Measurements from ENCODE around the gene TST. TPM values are rescaled to one million over a fixed set of nuclear protein-coding genes. Genes with fewer than 3 reads are reported as not detected.

TST gene
- total RNA-seq, 1 experiment from 2014 or later, result 16.2 TPM

DNA sequence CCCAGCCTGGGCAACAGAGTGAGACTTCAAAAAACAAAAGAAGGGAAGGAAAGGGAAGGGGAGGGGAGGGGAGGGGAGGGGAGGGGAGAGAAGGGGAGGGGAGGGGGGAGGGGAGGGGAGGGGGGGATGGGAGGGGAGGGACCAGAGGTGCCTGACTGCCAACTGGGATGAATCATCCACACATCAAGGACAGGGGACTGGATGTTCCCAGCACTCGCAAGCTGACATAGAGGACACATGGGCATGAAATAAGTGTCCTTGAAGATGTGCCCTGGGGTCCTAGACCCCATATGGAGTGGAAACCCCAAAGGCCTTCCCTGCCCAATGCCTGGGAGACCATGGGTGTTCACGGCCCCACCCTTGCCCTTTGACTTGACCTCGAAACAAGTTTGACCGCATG is 19.8 kb downstream of the TST start:
- DNase-seq (ENCODE audit: unreplicated experiment), result peak; percentile 60
- H3K9me3 Mint-ChIP-seq (ENCODE audit: unreplicated experiment), result no peaks in the 10 kb centered on the region
- ChIA-PET CTCF (interaction anchor here (0.5 to 1.8 kb wide), 5 partner anchors 20 to 157 kb away, joined by 3 to 6 read pairs (median 4); partner anchors contain the start of gene TST), POLR2A (no interaction called here)
- H3K4me1 Mint-ChIP-seq (ENCODE audit: insufficient read depth, unreplicated experiment), result peaks cover 12% of the 10 kb centered on the region
- H3K27me3 Mint-ChIP-seq (ENCODE audit: insufficient read depth, unreplicated experiment), result no peaks in the 10 kb centered on the region
- no peak overlapping the region for H3K4me3 Mint-ChIP-seq (ENCODE audit: unreplicated experiment)
- peak overlapping the region; percentile 79 for H3K27ac Mint-ChIP-seq (ENCODE audit: low read depth, unreplicated experiment)
- H3K36me3 Mint-ChIP-seq (ENCODE audit: insufficient read depth, unreplicated experiment), result no peaks in the 10 kb centered on the region
- intact Hi-C loops (cut with micrococcal nuclease), result no loop called here
- TF ChIP-seq, protein P1, sequence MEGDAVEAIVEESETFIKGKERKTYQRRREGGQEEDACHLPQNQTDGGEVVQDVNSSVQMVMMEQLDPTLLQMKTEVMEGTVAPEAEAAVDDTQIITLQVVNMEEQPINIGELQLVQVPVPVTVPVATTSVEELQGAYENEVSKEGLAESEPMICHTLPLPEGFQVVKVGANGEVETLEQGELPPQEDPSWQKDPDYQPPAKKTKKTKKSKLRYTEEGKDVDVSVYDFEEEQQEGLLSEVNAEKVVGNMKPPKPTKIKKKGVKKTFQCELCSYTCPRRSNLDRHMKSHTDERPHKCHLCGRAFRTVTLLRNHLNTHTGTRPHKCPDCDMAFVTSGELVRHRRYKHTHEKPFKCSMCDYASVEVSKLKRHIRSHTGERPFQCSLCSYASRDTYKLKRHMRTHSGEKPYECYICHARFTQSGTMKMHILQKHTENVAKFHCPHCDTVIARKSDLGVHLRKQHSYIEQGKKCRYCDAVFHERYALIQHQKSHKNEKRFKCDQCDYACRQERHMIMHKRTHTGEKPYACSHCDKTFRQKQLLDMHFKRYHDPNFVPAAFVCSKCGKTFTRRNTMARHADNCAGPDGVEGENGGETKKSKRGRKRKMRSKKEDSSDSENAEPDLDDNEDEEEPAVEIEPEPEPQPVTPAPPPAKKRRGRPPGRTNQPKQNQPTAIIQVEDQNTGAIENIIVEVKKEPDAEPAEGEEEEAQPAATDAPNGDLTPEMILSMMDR (IDR thresholded peaks at IDR 0.05; ENCODE audit: unreplicated experiment), result no peak
- BruUV-seq (replicated peaks), result no TSS peak

GRCh38 chr22:36998620-36999351 is 20.5 kb downstream of the TST start:
- Mint-ChIP-seq H3K4me1 (ENCODE audit: insufficient read depth, unreplicated experiment) (peaks cover 12% of the 10 kb centered on the region), H3K27ac (ENCODE audit: low read depth, unreplicated experiment) (peak overlapping the region; percentile 79), H3K4me3 (ENCODE audit: unreplicated experiment) (no peak overlapping the region), H3K36me3 (ENCODE audit: insufficient read depth, unreplicated experiment) (no peaks in the 10 kb centered on the region), H3K27me3 (ENCODE audit: insufficient read depth, unreplicated experiment) (no peaks in the 10 kb centered on the region), H3K9me3 (ENCODE audit: unreplicated experiment) (no peaks in the 10 kb centered on the region)
- CTCF ChIA-PET, result interaction anchor here (0.7 to 1.8 kb wide), 7 partner anchors 11 to 447 kb away, joined by 3 to 6 read pairs (median 4); no protein-coding TSS in a partner anchor
- BruUV-seq (replicated peaks), result no TSS peak
- TF ChIP-seq, protein P1 (IDR thresholded peaks at IDR 0.05; ENCODE audit: unreplicated experiment), result peak; percentile 6
- peak; percentile 78 for DNase-seq (ENCODE audit: unreplicated experiment)
- intact Hi-C loops (cut with micrococcal nuclease), result no loop called here
- POLR2A ChIA-PET, result interaction anchor here (1.2 to 2.6 kb wide), 2 partner anchors 11 to 21 kb away, joined by 3 to 11 read pairs; partner anchors contain the start of genes MPST and TST

DNA sequence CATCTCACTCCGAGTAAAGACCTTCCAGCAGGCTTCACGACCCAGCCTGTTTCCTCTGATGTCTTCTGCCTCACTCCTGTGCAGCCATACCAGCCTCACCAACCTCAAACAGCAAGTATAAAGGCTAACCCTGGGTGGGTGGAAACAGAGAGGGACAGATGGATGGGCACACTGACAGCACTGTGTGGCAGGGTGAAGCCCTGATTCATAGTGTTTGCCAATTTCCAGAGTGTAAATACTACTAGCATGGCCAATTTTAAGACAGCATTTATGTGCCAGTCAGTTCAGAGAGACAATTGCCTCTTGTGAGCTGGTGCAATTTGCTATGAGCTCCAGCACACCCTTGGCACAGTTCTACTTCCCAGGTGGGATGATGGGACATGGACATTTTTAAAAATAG is 21.5 kb downstream of the TST start:
- ChIA-PET POLR2A (interaction anchor here (1.2 to 2.6 kb wide), 2 partner anchors 9 to 22 kb away, joined by 3 to 11 read pairs; partner anchors contain the start of genes MPST and TST), CTCF (interaction anchor here (0.5 to 1.8 kb wide), 9 partner anchors 8 to 124 kb away, joined by 3 to 6 read pairs (median 4); no protein-coding TSS in a partner anchor)
- H3K27ac Mint-ChIP-seq (ENCODE audit: low read depth, unreplicated experiment), result no peak overlapping the region
- peaks cover 12% of the 10 kb centered on the region for H3K4me1 Mint-ChIP-seq (ENCODE audit: insufficient read depth, unreplicated experiment)
- intact Hi-C loops (cut with micrococcal nuclease), result no loop called here
- H3K36me3 Mint-ChIP-seq (ENCODE audit: insufficient read depth, unreplicated experiment), result no peaks in the 10 kb centered on the region
- H3K4me3 Mint-ChIP-seq (ENCODE audit: unreplicated experiment), result no peak overlapping the region
- no TSS peak for BruUV-seq (replicated peaks)
- TF ChIP-seq, protein P1 (IDR thresholded peaks at IDR 0.05; ENCODE audit: unreplicated experiment), result no peak
- no peak for DNase-seq (ENCODE audit: unreplicated experiment)
- no peaks in the 10 kb centered on the region for H3K9me3 Mint-ChIP-seq (ENCODE audit: unreplicated experiment)
- peaks cover 1% of the 10 kb centered on the region for H3K27me3 Mint-ChIP-seq (ENCODE audit: insufficient read depth, unreplicated experiment)

DNA sequence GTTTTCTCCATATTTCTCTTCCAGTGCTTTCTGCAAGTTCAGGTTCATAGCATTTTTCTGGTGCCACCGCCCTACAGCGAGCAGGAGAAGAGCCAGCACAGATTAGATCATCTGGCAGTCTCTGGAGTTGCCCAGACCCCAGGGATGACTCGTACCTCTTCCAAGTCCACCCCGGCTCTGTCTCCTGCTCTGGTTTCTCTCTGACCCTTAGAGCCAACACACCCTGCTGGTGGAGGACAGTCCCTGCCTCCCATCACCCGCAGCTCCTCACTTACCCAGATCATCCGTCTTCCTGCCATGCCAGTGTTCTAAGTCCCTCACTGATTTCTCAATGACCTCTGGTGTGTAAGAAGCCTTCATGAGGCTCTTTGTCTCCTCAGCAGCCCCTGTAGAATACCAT is 28.0 kb downstream of the TST start:
- Mint-ChIP-seq H3K4me3 (ENCODE audit: unreplicated experiment) (no peak overlapping the region), H3K27me3 (ENCODE audit: insufficient read depth, unreplicated experiment) (peaks cover 31% of the 10 kb centered on the region), H3K27ac (ENCODE audit: low read depth, unreplicated experiment) (no peak overlapping the region), H3K36me3 (ENCODE audit: insufficient read depth, unreplicated experiment) (no peaks in the 10 kb centered on the region), H3K4me1 (ENCODE audit: insufficient read depth, unreplicated experiment) (no peaks in the 10 kb centered on the region), H3K9me3 (ENCODE audit: unreplicated experiment) (no peaks in the 10 kb centered on the region)
- POLR2A ChIA-PET, result no interaction called here
- no peak for DNase-seq (ENCODE audit: unreplicated experiment)
- intact Hi-C loops (cut with micrococcal nuclease), result no loop called here
- TF ChIP-seq, protein P1 (IDR thresholded peaks at IDR 0.05; ENCODE audit: unreplicated experiment), result no peak
- BruUV-seq (replicated peaks), result no TSS peak
- CTCF ChIA-PET, result interaction anchor here (0.7 to 1.2 kb wide), 3 partner anchors 15 to 270 kb away, joined by 4 read pairs; no protein-coding TSS in a partner anchor

Data from MCF 10A (cell line).